HG03558 (cell line): ENCODE data around the gene ADRA2B.
"Not testable (repeated sequence)": the region's sequence is repeated elsewhere in the genome, so short reads cannot be mapped to it uniquely, and the experiment has no call there.

Experiments used
- ATAC-seq: cut with Tn5 transposase; IDR thresholded peaks from one replicate; pipeline ENCODE4 v1.9.1; 2021; ENCODE audit warnings: moderate number of reproducible peaks; ENCODE audit not compliant: unreplicated experiment; ENCODE audit errors: extremely low read depth

ADRA2B gene

DNA sequence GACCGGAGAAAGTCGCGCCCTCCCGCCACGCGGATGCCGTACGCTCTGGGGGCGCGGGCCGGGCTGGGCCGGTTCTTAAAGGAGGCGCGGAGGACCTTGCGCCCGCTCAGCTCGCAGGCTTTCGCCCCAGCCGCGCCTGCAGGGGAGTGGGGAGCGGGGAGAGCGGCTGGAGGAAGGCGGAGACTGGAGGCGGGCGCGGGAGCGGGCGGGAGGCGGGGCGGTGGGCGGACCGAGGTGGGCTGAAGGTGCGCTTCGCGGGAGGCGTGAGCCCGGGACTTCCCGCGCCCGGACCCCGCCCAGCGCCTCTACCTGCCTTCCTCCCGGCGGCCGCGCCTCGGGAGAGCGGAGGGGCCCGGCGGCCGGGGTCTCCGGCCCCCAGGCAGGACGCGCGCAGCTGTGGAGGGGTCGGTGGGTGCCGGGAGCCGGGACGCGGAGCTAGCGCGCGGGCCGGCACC is at the start of gene ADRA2B:
TSS of gene ADRA2B (minus strand) at position 148 of the 455 bp plus-strand sequence. CDS start 422 bp downstream, outside the sequence.
- no peak for ATAC-seq

DNA sequence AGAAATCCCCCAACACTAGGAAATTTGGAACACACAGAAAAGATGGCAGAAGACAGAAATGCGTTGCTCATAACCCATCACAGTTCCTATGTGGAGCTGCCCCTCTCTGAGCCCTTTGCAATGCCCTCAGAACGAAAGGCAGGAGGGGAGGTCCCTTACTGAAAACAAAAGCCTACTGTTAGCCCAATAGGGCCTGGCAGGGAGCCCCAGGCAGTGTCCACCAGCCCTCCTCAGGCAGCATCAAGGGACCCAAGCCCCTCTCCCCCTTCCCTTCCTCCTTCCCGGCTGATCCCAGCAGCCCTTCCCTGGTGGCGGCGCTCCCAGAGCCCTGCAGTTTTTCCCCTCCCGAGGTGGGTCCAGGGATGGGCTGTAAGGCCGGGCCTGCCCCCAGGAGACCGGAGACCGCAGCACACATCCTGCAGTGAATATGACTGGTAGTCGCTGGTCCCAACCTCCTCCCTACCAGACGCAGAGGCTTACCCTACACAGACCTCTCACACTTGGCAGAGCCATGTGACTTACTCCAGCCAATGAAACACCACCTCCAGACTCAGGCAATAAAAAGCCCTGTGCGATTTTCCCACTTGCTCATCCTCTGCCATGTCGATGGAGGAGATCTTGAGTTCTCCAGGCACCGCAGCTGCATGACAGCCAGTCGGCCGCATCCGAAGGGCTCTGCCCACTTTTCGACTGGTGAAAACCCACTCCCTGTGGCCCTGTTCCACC is 48.3 kb upstream of the ADRA2B start:
- peak; percentile 60 for ATAC-seq

DNA sequence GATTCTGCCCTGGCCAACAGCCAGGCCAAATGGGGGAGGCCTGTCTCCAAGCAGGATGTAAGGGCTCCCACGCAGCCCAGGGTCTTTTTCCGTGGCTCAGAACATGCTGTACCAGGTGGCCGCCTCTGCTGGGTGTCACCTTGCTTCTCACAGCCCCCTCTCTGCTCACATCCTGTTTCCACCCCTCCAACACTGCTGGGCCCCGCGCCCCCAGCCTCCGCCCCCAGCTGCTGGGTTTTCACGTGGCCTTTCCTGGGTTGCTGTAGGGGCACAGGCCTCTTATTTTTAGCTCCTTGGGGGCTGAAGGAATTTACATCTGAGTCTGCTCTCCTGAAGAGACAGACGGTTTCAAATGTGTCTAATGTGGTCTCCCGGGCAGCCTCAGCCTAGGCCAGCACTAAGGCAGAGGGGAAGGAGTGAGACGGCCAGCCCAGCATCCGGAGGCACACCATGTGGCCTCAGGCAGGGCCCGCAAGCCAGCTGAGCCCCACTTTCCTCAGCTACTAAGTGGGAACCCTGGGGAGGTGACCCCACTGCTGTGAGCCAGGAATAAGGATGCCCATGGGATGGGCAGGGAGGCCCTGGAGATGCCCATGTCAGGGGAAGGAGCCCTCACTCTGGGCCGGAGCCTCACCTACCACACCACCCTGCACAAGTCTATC is 47.5 kb upstream of the ADRA2B start:
- ATAC-seq: no peak

DNA sequence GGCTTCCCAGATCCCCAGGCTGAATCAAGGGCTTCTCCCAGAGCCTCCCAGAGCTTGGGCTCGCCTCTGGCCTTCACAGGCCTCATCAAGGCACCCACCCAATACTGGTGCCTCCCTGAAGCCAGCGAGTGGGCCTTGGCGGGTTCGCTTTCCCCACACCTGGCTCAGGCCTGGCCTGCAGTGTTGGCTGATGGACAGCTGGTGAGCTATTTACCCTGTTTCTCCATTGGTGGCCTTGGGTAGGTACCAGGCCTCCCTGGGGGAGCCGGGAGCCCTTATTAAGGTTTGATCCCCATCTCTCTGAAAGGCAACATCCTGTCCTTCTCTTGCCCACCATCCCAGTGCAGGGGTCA is 47.0 kb upstream of the ADRA2B start:
- ATAC-seq: no peak

DNA sequence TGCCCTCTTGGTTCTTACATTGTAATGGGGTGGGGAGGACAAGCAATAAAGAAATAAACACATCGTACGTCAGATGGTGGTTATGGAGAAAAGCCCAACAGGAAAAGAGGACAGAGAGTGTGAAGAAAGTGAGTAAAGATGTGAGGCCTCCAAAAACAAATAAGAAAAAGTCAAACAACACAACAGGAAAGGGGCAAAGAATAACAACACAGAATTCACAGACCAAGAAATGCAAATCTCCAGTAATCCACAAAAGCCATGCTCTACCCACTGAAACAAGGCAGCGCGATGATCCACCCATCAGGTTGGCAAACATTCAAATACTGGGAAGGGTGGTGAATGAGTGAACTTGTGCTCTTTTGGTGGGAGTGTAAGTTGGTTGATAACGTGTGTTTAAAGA is 45.5 kb upstream of the ADRA2B start:
- no peak for ATAC-seq

DNA sequence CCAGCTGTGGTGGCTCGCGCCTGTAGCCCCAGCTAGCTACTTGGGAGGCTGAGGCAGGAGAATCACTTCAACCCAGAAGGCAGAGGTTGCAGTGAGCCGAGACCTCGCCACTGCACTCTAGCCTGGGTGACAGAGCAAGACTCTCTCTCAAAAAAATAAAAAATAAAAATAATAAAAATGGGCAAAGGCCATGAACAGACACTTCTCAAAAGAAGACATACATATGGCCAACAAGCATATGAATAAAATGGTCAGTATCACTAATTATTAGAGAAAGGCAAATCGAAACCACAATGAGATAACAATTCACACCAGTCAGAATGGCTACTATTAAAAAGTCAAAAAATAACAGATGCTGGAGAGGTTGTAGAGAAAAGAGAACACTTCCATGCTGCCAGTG is 44.0 kb upstream of the ADRA2B start:
- not testable (repeated sequence) for ATAC-seq

DNA sequence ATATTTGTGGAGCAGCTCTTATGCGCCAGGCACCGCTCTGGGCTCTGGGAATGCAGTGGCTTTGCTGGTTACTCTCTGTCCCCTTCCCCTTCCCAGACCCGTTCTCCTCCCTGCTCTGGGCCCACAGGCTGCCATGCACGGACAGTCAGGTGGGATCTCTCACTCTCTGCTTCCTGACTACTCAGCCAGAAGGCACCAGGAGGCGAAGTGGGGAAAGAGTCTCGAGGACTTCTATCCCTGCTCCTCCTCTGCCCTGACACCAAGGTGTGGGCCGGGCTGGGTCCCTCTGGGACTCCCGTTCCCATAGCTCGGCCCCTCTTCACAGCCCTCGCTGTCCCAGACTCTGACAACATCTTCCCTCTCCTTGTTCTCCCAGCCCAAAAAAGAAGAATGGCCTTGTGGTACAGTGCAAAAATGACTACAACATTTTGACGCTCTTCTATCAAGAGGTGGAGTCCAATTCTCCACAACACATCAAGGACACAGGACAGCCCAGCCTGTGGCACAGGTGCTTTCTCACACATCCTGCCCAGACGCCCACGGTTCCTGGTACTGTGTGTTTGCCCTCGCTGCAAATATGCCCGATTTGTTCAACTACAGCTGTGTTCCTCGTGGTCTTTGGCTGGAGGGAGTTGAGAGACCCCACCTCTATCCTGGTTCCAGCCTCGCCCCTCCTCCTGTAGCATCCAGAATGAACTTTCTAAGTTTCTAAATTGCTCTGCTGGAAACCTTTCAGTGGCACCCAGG is 42.9 kb upstream of the ADRA2B start:
- ATAC-seq: no peak

DNA sequence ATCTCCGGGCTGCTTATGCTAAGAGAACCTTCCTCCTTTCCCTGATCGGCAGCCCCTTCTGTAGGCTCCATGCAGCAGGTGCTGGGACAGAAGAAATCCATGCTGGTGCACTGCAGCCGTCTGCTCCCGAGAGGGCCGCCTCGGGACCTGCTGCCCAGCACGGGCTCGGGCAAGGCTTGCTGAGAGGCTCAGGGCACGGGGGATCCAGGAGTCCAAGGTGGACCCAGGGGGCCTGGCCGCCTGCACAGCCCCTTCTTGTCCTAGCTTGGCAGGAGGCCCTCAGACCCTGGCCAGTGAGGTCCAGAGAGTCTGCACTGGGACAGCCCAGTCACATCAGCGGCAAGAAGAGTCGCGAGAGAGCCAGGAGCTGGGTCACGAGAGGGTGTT is 42.2 kb upstream of the ADRA2B start:
- ATAC-seq: no peak

DNA sequence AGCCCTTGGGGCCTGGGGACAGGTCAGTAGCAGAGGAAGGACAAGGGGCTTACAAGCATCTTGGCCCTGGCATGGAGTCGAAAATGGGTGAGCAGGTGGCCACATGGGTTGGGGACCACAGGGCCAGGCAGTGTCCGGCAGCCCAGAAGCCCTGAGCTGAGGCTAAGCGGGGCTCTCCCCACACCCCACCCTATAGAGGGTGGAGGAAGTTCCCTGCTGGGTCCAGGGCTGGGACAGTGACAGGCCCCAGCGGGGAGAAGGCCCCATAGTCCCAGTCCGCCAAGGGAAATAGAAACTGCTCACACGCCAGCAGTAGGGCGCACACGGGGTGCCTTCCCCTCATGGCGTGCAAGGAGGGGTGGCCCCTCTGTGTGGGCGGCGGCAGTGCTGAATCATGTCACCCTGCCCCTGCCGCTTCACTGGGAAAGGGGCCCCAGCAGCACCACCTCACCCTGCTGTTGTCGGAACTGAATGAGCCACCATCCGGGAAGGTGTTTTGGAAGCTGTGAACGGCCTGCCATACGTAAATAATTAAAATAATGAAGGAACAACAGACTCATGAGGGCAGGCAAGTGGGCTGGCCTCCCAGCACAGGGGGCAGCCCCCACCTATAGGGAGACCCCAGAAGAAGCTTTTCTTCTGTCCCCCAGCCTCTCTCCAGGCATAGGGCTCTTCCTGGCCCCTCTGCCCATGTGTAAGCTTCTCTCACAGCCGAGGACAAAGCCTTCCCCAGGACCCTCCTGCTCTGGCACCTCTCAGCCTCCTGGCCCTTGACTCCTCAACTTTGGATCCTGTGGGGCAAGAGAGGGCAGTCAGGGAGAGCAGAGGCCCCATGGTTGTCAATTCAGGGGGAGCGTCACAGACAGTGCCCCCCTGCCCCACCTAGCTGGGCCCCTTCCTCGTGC is 41.5 kb upstream of the ADRA2B start:
- peak; percentile 40 for ATAC-seq

DNA sequence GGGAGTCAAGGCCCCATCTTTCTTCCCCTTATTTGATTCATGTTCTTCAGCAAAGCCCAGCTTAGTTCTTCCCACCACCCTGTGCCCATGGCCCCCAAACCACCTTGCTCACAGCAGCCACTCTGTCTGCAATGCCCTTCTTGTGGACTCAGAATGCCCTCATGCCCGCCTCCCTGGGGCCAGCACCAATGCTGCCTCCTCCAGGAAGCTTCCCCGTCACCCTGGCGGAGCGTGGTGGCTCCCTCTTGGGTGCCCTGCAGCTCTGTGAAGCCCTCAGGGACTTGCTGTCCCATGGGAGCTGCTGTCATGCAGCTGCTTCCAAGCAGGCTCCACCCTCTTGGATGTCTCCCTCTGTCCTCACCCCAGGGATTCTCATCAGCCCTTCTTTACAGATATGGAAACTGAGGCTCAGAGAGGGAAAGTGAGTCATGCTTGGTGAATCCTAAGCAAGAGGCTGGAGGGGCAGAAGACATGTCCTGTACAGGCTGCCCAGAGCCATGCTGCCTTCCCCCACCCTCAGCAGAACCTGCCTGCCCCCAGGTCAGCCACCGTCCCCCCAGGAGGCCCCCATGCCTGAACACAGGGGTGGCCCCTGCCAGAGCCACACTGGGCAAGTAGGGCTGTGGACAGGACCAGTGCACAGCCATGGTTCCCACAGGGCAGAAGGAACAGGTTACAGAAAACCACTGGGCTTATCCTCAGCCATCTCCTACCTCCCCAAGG is 40.7 kb upstream of the ADRA2B start:
- ATAC-seq: no peak

DNA sequence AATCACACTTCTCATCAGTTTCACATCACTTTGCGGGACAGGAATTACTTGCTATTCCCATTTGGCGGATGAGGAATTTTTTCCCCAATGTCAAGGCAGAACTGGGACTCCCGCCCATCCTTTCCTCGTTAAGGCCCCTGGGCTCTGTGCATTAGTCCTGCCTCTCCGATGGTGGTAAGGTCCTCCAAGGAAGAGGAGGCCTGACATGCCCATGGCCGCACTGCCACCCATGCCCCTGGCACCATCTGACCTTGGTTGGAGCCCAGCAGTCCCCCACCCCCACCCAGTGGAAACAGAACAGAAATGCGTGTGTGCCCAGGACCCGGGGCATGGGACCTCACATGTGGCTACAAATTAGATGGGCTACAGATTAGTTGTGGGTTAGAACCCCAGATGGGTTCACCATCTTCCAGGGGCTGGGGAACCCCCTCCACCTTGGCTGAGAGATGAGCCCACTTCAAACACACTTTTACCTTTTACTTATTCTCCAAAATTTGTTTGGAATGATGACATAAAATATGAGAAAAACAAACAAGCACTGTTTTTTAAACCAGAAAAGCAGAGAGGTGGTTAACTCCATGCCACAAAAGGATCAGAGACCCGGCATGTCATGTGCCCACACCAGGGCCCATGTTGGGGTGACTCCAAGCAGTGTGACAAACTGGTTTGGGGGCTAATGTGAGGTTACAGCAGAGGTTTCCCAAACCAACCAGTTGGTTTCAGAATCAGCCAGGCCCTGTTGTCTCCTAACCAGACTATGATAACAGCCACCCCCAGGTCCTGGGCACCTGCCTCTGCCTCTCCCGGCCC is 39.8 kb upstream of the ADRA2B start:
- no peak for ATAC-seq

DNA sequence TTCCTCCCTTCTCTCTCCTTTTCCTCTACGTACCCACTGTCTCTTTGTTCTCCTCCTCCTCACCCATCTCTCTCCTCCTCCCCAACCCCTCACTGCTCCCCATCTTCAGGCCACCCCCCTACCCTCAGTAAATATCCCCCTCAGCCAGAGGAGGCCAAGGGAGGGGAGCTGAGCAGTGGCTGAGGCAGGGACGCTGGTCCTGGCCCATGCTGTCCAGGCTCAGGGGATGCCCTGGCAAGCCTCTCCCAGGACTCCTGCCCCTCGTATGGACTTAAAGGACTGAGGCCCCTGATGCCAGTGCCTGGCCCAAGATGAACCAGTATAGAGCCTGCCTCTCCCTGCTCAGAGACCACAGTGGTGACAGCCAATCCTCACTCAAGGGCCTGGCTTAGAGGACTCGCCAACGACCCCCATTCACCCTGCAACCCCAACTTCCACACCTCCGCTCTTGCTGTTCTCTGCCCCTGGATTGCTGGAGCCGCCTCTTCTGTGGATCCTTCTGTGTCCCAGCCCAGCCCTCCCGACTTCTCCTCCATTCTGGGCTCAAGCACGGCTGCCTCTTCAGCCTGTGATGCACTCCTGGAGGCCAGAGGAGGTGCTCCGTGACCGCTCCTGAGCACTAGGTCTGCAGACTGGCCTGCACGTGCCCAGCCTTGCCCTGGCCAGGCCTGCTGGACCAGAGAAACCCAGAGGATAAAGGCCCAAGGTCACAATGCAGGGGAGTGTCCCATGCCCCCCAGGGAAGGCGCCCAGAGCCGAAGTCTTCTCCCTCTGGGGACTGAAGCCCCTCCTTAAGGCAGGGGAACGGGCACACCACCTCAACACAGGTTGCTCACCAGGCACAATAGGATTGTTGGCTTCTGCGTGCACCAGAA is 38.4 kb upstream of the ADRA2B start:
- no peak for ATAC-seq

DNA sequence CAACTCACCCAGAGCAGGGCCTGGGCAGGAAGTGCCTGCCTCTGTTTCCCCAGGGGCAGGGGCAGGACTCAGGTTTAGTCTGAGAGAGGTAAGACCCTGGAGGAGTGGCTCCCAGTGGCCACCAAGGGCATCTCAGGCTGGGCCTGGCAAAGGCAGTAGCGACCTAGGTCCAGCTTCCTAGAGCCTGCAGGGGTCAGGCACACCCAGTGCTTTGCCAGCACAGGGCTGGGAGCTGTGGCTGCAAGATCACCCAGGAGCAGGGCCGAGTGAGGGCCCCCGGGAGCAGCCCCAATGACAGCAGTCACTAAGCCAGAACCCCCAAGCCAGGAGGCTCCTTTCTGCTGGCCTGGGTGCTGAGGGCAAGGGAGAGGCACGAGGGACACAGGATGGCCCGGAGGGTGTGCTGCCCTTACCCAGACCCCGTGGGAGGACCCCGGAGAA is 37.6 kb upstream of the ADRA2B start:
- no peak for ATAC-seq

DNA sequence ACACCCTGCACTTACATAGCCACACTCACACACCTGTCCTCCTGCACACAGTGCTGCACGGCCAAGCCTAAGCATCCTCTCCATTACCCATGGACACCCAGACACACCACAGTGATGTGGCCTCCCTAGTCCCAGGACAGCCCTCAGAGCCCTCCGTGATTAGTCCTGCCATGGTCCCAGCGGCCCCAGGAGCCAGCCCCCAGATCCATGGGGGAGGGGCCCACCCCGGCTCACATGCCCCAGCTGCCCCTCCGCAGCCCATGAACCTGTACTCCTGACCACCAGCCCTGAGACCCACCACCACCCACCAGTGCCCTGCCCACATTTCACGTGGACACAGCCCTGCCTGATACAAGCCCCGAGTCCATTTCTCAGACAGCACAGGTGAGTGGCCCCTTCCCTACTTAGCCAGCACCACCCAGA is 36.9 kb upstream of the ADRA2B start:
- ATAC-seq: no peak

DNA sequence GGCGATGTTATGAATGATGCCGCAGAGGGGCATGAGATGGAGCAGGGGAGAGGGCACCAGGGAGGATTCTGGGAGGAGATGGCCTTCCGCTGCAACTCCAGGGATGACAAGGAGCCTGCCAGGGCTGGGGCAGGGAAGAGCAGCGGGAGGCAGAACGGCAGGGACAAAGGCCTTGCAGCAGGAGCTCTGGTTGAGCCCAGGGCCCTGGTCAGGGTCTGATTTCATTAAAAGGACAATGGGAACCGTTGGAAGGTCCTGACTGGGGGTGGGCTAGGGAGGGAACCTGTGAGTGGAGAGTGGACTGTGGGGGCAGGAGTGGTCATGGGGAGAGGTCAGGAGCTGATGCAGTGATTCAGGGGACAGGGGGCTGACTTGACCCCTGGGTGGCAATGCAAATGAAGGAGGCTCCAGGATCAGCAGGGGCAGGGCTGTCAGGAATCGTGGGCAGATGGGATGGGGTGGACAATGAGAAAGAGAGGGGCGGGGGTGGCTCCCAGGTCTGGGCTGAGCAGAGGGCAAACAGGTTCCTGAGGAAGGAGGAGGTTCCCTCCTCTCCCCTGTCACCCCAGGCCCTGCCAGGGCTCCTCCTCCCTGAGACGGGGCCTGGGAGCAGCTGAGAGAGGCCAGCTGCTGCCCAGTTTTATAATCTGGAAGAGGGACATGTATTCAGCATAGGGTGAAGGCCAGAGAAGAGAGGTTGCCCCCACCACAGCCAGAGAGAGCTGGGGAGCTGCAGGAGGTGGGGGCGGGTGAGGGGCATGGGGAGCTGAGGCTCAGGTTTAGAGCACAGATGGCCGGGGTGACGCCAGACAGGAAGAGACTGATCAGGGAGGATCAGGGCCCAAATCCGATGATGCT is 36.2 kb upstream of the ADRA2B start:
- no peak for ATAC-seq

DNA sequence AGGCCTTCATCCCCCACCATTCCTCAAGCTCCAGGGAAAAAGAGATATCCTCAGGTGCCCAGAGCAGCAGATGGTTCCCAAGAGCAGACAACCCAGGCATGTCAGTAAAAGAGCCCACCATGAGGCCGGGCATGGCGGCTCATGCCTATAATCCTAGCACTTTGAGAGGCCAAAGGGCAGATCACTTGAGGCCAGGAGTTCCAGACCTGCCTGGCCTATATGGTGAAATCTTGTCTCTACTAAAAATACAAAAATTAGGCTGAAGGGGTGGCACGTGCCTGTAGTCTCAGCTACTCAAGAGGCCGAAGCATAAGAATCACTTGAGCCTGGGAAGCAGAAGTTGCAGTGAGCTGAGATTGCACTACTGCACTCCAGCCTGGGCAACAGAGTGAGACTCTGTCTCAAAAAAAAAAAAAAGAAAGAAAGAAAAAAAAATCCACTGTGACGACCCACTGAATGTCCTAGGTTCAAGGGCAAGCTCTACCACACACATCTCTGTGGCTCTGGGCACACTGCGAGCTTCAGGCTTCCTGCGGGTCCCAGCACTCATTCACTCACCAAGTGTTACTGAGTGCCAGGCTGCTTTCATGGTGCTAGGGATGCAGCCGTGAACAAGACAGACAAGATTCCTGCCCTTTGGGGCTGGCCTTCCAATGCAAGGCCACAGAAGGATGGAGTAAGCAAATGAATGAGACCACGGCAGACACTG is 35.4 kb upstream of the ADRA2B start:
- no peak for ATAC-seq
